ENCODE data around the gene KRT84.

Gene KRT84

DNA sequence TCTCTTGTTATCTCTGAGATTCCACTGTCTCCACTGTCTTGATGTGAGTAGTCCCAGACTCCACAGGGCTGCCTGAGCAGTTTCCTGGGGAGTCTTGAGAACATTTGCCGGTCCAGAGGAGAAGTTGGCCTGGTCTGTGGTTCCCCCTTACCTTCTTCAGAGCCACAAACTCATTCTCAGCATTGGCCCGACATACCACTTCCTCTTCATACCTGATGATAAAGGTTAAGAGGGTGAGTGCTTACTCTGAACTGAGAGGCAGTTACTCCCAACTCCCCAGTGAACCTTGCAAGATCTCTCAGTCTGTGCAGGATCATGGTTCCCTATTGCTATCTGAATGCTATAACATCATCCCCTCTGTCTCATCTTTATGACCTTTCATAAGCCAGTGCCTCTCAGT lies 2.6 kb downstream of the KRT84 start:
- H3K4me2 ChIP-seq (ENCODE audit: low read length) = no peak overlapping the region
- H3K79me2 ChIP-seq = no peaks in the 10 kb centered on the region
- no peaks in the 10 kb centered on the region for H3K9me3 ChIP-seq (ENCODE audit: control insufficient read depth, low read length)
- no peak overlapping the region for H2AFZ ChIP-seq
- no peaks in the 10 kb centered on the region for H3K27me3 ChIP-seq (ENCODE audit: control insufficient read depth, insufficient read depth, low read length)
- TF ChIP-seq, protein P1, sequence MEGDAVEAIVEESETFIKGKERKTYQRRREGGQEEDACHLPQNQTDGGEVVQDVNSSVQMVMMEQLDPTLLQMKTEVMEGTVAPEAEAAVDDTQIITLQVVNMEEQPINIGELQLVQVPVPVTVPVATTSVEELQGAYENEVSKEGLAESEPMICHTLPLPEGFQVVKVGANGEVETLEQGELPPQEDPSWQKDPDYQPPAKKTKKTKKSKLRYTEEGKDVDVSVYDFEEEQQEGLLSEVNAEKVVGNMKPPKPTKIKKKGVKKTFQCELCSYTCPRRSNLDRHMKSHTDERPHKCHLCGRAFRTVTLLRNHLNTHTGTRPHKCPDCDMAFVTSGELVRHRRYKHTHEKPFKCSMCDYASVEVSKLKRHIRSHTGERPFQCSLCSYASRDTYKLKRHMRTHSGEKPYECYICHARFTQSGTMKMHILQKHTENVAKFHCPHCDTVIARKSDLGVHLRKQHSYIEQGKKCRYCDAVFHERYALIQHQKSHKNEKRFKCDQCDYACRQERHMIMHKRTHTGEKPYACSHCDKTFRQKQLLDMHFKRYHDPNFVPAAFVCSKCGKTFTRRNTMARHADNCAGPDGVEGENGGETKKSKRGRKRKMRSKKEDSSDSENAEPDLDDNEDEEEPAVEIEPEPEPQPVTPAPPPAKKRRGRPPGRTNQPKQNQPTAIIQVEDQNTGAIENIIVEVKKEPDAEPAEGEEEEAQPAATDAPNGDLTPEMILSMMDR (IDR thresholded peaks at IDR 0.05) = no peak
- no peak overlapping the region for H3K27ac ChIP-seq
- H3K36me3 ChIP-seq (ENCODE audit: control insufficient read depth, insufficient read depth, low read length) = no peaks in the 10 kb centered on the region
- H3K4me3 ChIP-seq (ENCODE audit: low read depth, low read length) = no peak overlapping the region
- H3K4me1 ChIP-seq = no peaks in the 10 kb centered on the region
- H3K9ac ChIP-seq = no peak overlapping the region

DNA sequence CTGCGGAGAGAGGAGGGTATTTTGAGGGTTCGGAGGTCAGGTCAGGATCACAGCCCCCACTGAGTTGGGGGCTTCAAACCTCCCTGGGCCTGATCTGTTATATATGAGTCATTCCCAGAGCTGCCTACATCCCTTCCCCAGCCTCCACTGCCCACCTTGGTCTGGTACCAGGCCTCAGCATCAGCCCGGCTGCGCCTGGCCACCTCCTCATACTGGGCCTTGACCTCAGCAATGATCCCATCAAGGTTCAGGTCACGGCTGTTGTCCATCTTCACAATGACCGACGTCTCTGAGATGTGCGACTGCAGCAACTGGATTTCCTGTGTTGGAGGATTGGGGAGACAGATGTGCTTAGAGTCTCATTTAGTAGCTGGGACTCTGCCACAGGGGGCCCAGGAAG lies 4.2 kb downstream of the KRT84 start:
- H3K27ac ChIP-seq = no peak overlapping the region
- H3K4me3 ChIP-seq (ENCODE audit: low read depth, low read length) = no peak overlapping the region
- no peak overlapping the region for H3K4me2 ChIP-seq (ENCODE audit: low read length)
- no peak overlapping the region for H3K9ac ChIP-seq
- H3K27me3 ChIP-seq (ENCODE audit: control insufficient read depth, insufficient read depth, low read length) = no peaks in the 10 kb centered on the region
- no peak overlapping the region for H2AFZ ChIP-seq
- H3K36me3 ChIP-seq (ENCODE audit: control insufficient read depth, insufficient read depth, low read length) = no peaks in the 10 kb centered on the region
- H3K9me3 ChIP-seq (ENCODE audit: control insufficient read depth, low read length) = no peaks in the 10 kb centered on the region
- no peaks in the 10 kb centered on the region for H3K4me1 ChIP-seq
- H3K79me2 ChIP-seq = no peaks in the 10 kb centered on the region
- TF ChIP-seq, protein P1 (IDR thresholded peaks at IDR 0.05) = no peak

DNA sequence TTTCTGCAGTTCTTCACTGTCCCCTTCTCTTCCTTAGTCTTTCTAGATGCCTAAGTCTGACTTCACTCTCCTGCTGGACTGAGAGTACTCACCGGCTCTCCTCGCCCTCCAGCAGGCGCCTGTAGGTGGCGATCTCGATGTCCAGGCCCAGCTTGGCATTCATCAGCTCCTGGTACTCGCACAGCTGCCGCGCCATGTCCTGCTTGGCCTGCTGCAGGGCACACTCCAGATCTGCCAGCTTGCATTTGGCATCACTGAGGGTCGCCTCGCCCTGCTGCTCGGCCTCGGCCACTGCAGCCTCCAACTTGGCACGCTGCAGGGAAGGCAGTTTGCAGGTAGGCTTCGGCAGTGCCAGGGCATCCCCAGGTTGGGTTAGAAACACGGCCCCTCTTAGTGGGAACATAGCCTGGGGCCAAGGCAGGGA lies 5.2 kb downstream of the KRT84 start:
- H3K79me2 ChIP-seq = no peaks in the 10 kb centered on the region
- H3K27ac ChIP-seq = no peak overlapping the region
- no peaks in the 10 kb centered on the region for H3K9me3 ChIP-seq (ENCODE audit: control insufficient read depth, low read length)
- no peaks in the 10 kb centered on the region for H3K4me1 ChIP-seq
- H3K9ac ChIP-seq = no peak overlapping the region
- no peak overlapping the region for H3K4me3 ChIP-seq (ENCODE audit: low read depth, low read length)
- H3K27me3 ChIP-seq (ENCODE audit: control insufficient read depth, insufficient read depth, low read length) = no peaks in the 10 kb centered on the region
- no peak overlapping the region for H3K4me2 ChIP-seq (ENCODE audit: low read length)
- TF ChIP-seq, protein P1 (IDR thresholded peaks at IDR 0.05) = peak; percentile 68
- no peaks in the 10 kb centered on the region for H3K36me3 ChIP-seq (ENCODE audit: control insufficient read depth, insufficient read depth, low read length)
- H2AFZ ChIP-seq = no peak overlapping the region

DNA sequence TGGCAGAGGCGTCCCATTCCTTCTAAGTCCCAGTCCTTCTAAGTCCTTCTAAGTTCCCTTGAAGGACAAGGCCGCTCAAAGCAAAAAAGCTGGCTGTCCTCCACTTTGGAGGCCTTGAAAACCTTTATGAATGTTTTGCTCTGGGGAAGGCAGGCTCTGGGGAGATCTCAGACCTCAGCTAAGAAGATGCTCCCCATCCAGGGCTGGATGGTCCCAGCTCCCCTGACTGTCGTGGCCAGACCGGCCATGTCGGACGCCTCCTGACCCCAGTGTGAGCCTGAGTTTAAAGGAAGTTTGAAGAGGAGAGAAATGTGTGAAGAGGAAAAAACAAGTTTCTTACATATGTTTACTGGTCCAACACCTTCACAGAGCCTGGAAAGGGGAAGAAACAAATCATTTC lies 5.9 kb downstream of the KRT84 start:
- Histone ChIP-seq H3K9me3 (ENCODE audit: control insufficient read depth, low read length) (no peaks in the 10 kb centered on the region), H3K4me1 (no peaks in the 10 kb centered on the region), H3K27me3 (ENCODE audit: control insufficient read depth, insufficient read depth, low read length) (no peaks in the 10 kb centered on the region), H3K36me3 (ENCODE audit: control insufficient read depth, insufficient read depth, low read length) (no peaks in the 10 kb centered on the region), H2AFZ (no peak overlapping the region), H3K27ac (no peak overlapping the region), H3K79me2 (no peaks in the 10 kb centered on the region), H3K4me2 (ENCODE audit: low read length) (no peak overlapping the region), H3K4me3 (ENCODE audit: low read depth, low read length) (no peak overlapping the region), H3K9ac (no peak overlapping the region)
- TF ChIP-seq, protein P1 (IDR thresholded peaks at IDR 0.05) = no peak

DNA sequence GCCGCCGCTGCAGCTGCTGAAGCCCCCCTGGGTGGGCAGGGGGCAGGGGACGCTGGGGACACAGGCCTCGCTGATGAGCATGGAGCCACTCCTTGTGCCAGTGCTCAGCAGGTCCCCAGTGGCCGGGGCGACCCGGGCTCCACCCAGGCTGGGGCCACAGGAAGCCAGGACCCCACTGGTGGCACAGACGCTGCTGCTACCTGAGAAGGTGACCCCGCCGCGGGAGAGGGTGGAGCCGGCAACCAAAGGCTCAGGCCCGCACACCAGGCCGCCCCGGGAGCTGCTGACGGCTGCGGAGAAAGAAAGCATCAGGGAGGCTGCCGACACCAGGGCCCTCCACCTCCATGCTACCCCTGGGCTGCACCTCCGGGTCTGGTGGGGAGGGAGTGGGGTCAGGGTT lies 7.4 kb downstream of the KRT84 start:
- no peaks in the 10 kb centered on the region for H3K4me1 ChIP-seq
- no peak overlapping the region for H3K4me3 ChIP-seq (ENCODE audit: low read depth, low read length)
- H3K9ac ChIP-seq = no peak overlapping the region
- no peaks in the 10 kb centered on the region for H3K9me3 ChIP-seq (ENCODE audit: control insufficient read depth, low read length)
- no peak overlapping the region for H3K27ac ChIP-seq
- H2AFZ ChIP-seq = no peak overlapping the region
- no peaks in the 10 kb centered on the region for H3K79me2 ChIP-seq
- H3K27me3 ChIP-seq (ENCODE audit: control insufficient read depth, insufficient read depth, low read length) = no peaks in the 10 kb centered on the region
- H3K4me2 ChIP-seq (ENCODE audit: low read length) = no peak overlapping the region
- H3K36me3 ChIP-seq (ENCODE audit: control insufficient read depth, insufficient read depth, low read length) = no peaks in the 10 kb centered on the region
- TF ChIP-seq, protein P1 (IDR thresholded peaks at IDR 0.05) = no peak
